ENCODE measurements around the gene KCNMA1.

KCNMA1 gene

DNA sequence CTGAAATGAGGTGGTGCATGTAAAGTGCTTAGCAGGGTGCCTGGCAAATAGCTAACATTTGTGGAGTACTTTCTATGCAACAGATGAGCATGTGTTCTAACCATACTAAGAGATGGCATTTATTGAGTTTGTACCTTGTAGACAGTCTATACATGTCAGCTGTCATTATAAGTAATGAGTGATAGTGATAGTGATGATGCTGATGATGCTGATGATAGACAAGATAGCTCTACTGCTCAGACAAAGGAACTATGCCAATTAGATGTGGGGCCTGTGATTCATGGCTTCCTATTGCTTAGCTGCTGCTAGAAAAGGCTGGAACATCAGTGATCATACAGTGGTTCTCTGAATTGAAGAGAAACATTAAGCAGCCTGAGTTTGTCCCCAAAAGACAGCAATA is 585.8 kb downstream of the KCNMA1 start:
- no peak for DNase-seq

DNA sequence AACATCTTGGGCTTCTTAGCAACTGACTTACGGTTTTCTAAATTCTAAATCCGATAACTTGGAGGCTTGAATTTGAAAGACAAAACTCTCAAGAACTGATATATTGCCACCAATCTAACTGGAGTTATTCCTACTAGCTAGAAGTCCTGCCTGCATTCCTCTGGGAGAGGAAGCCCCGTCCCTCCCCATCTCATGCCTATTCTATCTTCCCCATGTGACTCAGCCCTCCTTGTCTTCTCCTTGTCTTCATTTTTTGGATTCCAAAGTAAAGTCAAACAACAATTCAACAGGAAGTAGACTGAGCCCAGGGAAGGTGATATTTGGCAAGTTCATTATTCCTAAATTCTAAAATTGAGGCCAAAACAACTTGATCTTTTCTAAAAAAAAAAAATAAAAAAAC is 587.7 kb downstream of the KCNMA1 start:
- DNase-seq, result peak; percentile 63

DNA sequence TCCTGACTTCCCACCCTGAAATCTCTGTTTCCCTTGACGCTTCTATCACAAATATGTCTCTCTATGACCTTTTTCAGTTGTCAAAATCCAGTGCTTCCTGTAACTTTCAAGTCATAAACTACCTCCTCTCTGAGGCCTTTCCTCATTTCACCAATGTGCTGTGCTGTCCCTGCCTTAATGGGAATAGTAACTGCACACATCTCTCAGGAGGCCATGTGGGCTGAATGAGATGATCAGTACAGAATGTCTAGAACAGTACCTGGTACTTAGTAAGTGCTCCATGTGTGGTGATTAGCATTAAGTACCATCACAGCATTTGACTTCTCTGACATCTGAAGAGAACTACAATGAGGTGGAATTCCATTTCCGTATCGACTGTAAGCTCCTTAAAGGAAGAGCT is 588.5 kb downstream of the KCNMA1 start:
- no peak for DNase-seq

DNA sequence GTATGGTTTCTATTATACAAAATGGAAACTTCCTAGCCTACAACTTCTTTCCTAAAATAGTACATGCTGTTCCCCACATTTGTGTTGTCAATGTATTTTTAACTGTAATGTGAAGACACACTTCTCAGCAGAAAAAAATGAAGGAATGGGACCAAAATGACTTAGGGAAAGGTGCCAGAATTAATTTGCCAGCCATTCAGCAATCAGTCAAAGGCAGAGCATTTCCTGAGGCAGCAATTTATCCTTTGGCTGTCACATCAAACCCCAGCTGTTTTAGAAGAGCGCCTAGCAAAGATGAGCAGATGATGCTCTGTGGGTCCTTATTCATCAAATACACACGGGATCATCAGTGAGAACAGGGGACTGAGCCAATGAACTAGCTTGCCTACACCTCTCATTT is 592.5 kb downstream of the KCNMA1 start:
- DNase-seq, result peak; percentile 6

DNA sequence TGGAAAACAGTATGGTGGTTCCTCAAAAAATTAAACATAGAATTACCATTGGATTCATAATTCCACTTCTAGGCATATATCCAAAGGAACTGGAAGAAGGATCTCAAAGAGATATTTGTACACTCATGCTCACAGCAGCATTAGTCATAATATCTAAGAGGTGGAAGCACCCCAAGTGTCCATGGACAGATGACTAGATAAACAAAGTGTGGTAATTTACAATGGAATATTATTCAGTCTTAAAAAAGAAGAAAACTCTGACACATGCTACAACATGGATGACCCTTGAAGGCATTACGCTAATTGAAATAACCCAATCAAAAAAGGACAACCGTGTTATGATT is 594.2 kb downstream of the KCNMA1 start:
- DNase-seq, result peak; percentile 10

DNA sequence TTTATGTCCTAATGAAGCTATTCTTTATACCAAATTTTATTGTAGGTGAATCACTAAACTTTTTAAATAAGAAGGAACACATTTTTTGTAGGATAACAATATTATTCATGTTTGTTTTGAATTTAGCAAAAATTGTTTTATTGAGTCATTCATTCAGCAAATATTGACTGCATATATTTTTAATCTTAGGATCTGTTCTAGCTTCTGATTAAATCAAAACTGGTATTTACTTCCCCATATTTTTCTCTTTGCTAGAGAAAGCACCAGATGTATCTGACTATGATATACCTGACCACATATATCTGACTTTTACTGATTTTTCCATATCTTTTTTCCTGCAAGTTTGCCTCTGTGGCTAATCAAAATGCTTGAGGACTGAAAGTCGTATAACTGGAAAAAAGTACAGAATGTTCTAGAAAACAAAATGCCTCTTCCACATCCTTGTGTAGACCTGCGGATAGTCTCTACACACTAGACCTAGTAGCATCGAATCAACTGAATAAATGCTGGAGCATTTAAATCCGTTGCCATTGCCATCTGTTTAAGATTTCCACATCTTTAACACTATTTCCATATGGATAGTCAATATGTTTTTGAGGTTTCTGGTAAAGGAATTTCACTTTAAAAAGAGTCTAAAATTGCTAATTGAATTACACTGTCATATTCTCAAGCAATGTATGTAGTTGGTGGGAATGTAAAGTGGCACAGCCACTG is 594.7 kb downstream of the KCNMA1 start:
- no peak for DNase-seq

DNA sequence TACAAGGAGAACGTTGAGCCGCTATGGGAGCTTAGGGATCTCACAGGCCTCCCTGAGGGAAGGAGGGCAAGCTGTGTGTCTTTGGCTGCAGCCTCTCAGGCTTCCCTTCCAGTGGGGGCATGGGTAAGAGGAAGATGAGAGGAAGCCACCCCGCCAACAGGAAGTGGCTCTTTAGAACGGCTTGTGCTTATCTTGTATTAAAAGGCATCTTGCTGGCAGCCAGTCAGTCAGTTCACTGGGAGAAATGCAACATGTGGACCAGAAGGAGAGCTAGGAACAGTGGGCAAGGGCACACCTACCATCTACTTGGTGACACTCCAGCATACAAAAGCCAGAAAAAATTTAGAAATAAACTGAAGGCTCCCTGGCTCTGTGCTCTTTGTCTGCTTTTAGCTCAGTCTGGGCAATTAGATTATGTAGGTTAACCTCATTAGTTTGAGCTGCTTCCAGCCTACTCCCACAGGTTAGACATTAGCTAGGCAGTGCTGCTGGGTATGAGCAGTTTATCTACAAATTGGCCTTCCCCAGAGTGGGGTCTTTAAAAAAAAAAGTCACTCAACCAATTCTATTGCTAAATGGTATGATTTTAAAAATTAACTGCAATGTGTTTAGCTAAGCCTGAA is 595.9 kb downstream of the KCNMA1 start:
- no peak for DNase-seq

DNA sequence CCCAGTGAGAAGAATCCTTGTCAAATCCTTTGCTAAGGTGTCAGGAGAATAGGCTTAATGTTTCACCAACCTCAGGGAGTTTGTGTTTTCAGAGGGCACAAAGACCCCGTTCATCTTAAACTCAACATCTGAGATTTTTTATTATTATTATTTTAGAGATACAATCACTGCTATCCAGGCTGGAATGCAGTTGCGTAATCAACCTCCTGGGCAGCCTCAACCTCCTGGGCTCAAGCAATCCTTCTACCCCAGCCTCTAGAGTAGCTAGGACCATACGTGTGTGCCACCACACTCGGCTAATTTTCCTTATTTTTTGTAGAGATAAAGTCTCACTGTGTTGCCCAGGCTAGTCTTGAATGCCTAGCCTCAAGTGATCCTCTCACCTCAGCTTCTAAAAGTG is 599.2 kb downstream of the KCNMA1 start:
- DNase-seq, result no peak

- DNase-seq, result no peak
Observed at GRCh38 chr10:77037735-77038403, 599.7 kb downstream of the KCNMA1 start.

DNA sequence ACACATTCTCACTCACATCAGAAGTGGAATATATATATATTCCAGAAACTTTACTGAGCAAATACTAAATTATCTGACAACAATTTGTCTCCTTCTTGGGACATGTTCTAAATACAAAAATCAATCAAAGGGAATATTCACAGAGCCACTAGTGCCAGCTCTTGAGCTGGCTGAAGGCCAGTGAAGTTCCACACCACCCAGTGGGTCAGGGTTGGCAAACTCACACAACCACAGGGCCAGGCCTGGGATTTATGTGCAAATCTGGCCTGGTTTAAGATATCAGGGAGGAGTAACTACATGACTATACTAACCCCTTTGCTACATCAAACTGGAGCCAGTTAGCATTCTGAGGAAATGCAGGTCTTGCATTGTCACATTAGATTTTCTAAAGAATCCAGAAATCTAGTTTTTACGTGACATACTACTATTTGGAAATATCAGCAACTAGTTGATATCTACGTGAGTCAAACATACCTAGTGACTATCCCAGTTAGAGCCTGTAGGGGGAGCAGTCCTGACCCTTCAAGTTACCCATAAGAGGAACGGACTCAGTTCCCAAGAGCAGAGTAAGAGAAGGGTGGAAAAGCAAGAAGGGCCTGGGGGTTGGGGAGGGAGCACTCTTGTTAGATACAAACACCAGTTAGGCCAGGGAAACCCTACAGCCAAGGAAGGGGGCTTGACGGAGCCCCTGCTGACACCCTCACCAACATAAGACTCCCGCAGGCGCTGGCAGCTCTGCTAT is 600.4 kb downstream of the KCNMA1 start:
- DNase-seq, result peak; percentile 8

DNA sequence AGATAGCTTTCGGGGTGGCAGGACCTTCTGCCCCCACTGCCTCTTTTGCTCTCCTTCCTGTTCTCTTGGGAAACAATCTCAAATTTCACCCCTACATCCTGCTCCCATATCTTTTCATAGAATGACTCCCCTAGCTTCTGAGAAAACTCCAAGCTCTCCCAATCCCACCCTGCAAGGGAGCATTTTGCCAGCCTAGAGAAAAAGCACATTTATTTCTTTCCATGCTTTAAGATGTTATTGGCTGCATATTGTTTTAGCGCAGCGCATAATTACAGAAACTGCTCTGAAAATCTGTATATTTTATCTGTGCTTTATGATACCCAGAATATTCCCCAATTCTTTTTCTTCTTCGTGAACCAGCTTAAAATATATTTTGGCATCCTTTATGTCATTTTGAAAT is 601.3 kb downstream of the KCNMA1 start:
- DNase-seq, result no peak

DNA sequence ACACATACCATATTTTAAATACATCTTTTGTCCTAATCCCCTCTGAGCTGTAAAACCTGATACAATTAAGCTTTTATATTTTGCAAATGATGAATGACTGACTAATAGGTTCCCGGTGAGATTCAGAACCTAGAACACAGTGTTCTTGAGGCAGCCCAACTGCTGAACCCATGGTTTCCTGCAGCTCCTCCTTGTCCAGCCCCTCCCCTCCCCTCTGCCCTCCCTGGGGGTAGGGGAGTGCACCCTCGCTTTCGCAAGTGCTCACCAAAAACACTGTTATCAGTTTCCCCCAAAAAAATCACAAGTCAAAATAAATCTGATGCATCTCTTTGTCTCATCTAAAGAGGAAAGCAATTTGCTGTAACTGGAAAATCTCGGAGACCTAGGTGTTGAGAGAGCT is 602.8 kb downstream of the KCNMA1 start:
- DNase-seq, result no peak

DNA sequence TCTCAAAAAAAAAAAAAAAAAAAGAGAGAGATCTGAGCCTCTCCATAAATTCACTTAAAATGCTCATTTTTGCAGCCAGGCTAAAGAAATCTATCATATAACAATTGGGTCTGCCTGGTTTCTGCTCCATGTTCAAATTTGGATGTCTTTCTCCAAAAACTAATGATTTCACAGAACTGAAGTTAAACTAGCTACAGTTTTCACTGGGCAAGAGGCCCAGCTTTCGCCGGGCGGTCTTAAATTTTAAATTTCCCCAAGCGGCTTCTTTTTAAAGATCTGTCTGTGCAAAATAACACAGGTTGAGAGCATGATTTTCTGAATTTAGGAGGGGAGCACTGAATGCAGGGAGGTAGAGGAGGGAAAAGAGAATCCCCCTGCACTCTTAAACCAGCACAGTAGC is 603.4 kb downstream of the KCNMA1 start:
- DNase-seq, result no peak

DNA sequence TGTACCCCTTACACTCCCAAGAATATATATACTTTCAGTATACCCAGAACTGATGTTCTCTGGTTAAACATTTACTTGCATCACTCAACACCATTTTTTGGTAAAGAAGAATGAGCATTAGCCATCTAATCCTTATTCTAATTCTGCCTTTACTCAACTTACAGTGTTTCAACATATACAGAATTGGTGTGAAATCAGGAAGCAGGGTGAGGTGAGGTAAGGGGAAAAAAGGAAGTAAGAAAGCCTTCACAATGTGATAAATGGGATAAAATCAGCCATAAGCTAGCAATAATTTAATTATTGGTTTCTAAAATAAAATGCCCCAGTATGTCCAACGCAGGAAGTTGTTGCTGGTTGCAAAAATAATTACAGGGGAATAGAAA is 605.4 kb downstream of the KCNMA1 start:
- no peak for DNase-seq

GRCh38 chr10:77031531-77032187 is 605.9 kb downstream of the KCNMA1 start:
- DNase-seq, result no peak

GRCh38 chr10:77030974-77031373 is 606.6 kb downstream of the KCNMA1 start:
- no peak for DNase-seq

- no peak for DNase-seq
Observed at GRCh38 chr10:77029777-77030717, 607.6 kb downstream of the KCNMA1 start.

- no peak for DNase-seq
Observed at GRCh38 chr10:77028042-77028441, 609.6 kb downstream of the KCNMA1 start.

GRCh38 chr10:77027576-77027975 is 610.0 kb downstream of the KCNMA1 start:
- DNase-seq, result no peak

DNA sequence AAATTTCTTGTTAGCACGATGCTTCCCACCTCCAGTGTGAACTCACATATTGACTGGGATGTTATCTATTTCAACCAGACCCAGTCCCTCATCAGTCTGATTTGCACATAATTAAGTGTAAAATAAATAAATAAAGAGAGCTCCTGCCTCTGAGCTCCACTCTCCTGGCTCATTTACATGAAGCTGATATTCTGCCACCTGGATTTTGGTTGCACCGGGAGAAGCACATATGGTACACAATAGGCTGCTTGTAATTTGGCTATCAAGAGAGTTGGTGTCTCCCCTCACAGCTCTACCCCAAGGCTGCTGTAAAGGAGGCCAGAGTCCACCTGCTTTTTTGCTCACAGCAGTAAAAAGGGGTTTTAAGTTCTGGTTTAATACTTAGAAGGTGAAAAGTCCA is 610.5 kb downstream of the KCNMA1 start:
- no peak for DNase-seq

GRCh38 chr10:77026148-77026547 is 611.5 kb downstream of the KCNMA1 start:
- DNase-seq, result no peak

DNA sequence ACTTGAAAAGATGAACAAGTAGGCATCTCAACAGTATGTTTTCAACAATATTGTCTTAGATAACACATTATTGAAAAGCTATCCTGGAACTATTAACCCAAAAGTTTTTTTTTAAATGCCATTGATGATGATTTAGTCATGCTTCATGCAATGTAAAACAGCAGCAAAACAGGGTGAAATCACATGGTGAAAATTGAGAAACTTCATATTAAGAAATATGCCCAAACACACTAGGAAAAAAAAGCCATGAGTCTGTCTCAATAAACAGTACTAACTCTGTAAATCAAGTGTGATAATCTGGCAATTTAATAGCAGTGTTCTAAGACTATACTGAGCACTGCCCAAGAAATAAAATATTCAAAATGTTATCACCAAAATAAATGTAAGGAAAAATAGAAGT is 613.1 kb downstream of the KCNMA1 start:
- DNase-seq, result no peak
